Peyer's patch (tissue), 4 donors: ENCODE measurements around the gene PCGF6.

Source experiments
- CTCF ChIP-seq, 6 experiments: fragments of 450-650 bp in 4 of 6; fragments of 200-600 bp in 2 of 6; sonication (generic) in 1 of 6; IDR thresholded peaks; one replicate each; pipeline ENCODE4 v1.5.1; 2017 to 2019; ENCODE audit warnings: antibody characterized with exemption in 6 of 6, mild to moderate bottlenecking in 3 of 6, moderate library complexity in 1 of 6
- POLR2A ChIP-seq, 2 donors: fragments of 450-650 bp; IDR thresholded peaks; one replicate each; pipeline ENCODE4 v1.5.1; 2017; ENCODE audit warnings: antibody characterized with exemption in 2 of 2, mild to moderate bottlenecking in 2 of 2, moderate library complexity in 2 of 2

GRCh38 chr10:103367379-103367781 is 16.4 kb upstream of the PCGF6 start:
- no peak for TF ChIP-seq CTCF (IDR thresholded peaks at IDR 0.05)
- TF ChIP-seq POLR2A (IDR thresholded peaks at IDR 0.05) = no peak
